HCT116 (cell line): ENCODE data around the gene HAPLN2. TPM values are rescaled to one million over a fixed set of nuclear protein-coding genes. Genes with fewer than 3 reads are reported as not detected.

Source experiments
- ATAC-seq: fragments of 200-7000 bp; cut with Tn5 transposase; 2 replicates; pipeline ENCODE4 v1.9.1; 2020; ENCODE audit warnings: mild to moderate bottlenecking, moderate library complexity
- BruUV-seq: library from RNA; stranded (reverse); fragments of 400-500 nt; replicated peaks from 2 replicates; lab custom pipeline; 2021; lab: Mats Ljungman, UMichigan
- CTCF ChIA-PET: fragments of 300-600 bp; sonication (Branson Sonifier 250); formaldehyde crosslinking; loops from one replicate; lab custom pipeline; 2021; ENCODE audit warnings: antibody characterized with exemption; lab: Charles Lee
- POLR2A ChIA-PET: fragments of 300-600, 350-600 bp; sonication (Branson Sonifier 250); formaldehyde crosslinking; loops from one replicate; lab custom pipeline; 2021; ENCODE audit warnings: antibody characterized with exemption; lab: Charles Lee
- RAD21 ChIA-PET, 2 experiments: fragments of 300-600 bp; sonication (Branson Sonifier 250); formaldehyde crosslinking; loops; one replicate each; lab custom pipeline; 2023; ENCODE audit warnings: low total read pairs in 2 of 2; ENCODE audit not compliant: uncharacterized antibody in 2 of 2, unreplicated experiment in 2 of 2, low non-redundant PET in 1 of 2; lab: Charles Lee
- DNase-seq: peaks from one replicate; pipeline ENCODE4 v3.0.0-alpha.2; 2010; ENCODE audit warnings: low read depth, low spot score
- H2AFZ ChIP-seq: fragments of 200-600 bp; shearing (Covaris generic), sonication (generic); 2 replicates; pipeline ENCODE4 v1.6.1; 2017; ENCODE audit warnings: low read depth, mixed run types, mixed read lengths, antibody characterized with exemption, low read length; ENCODE audit not compliant: poor library complexity, severe bottlenecking
- H3K27ac ChIP-seq: 2 replicates; pipeline ENCODE4 v1.5.1; 2012; ENCODE audit warnings: low read depth, low read length
- H3K27me3 ChIP-seq: fragments of 200-600 bp; sonication (generic); 2 replicates; pipeline ENCODE4 v1.6.1; 2016; ENCODE audit warnings: mixed run types, low read length, mixed read lengths; ENCODE audit not compliant: insufficient read depth
- H3K36me3 ChIP-seq, 2 experiments: fragments of 200-500 bp in 1 of 2; fragments of 200-600 bp in 1 of 2; sonication (Bioruptor generic) in 1 of 2; sonication (generic) in 1 of 2; 2 replicates each; pipeline versions ENCODE4 v1.5.1 to v1.6.1; 2014 to 2016; ENCODE audit warnings: low read length in 2 of 2, inconsistent platforms in 1 of 2, mixed read lengths in 1 of 2, mixed run types in 1 of 2; ENCODE audit not compliant: insufficient read depth in 2 of 2, control insufficient read depth in 1 of 2
- H3K4me1 ChIP-seq, 2 experiments: fragments of 200-600 bp in 1 of 2; sonication (generic) in 1 of 2; 2 replicates each; pipeline versions ENCODE4 v1.5.1 to v1.6.1; 2012 to 2017; ENCODE audit warnings: low read length in 2 of 2, inconsistent platforms in 1 of 2, mild to moderate bottlenecking in 1 of 2, mixed read lengths in 1 of 2, mixed run types in 1 of 2, moderate library complexity in 1 of 2; ENCODE audit not compliant: insufficient read depth in 2 of 2, control insufficient read depth in 1 of 2
- H3K4me2 ChIP-seq: fragments of 200-600 bp; sonication (generic); 2 replicates; pipeline ENCODE4 v1.6.1; 2017; ENCODE audit warnings: mixed run types, low read length, mixed read lengths
- H3K4me3 ChIP-seq, 2 experiments: fragments of 200-600 bp in 1 of 2; sonication (generic) in 1 of 2; replicated peaks in 1 of 2; 2 replicates each; pipeline ENCODE4 v1.5.1; 2011 to 2016; ENCODE audit warnings: low read length in 2 of 2, control low read depth in 1 of 2, low read depth in 1 of 2, mild to moderate bottlenecking in 1 of 2, mixed read lengths in 1 of 2, mixed run types in 1 of 2
- H3K79me2 ChIP-seq: fragments of 200-600 bp; sonication (generic); 2 replicates; pipeline ENCODE4 v1.6.1; 2017; ENCODE audit warnings: mild to moderate bottlenecking, mixed run types, low read length, moderate library complexity, mixed read lengths; ENCODE audit not compliant: insufficient read depth
- H3K9ac ChIP-seq: fragments of 200-600 bp; sonication (generic); 2 replicates; pipeline ENCODE4 v1.6.1; 2016; ENCODE audit warnings: low read length, mixed read lengths
- H3K9me2 ChIP-seq: fragments of 200-600 bp; sonication (generic), shearing (Covaris generic); 2 replicates; pipeline ENCODE4 v1.6.1; 2017; ENCODE audit warnings: mixed run types, mild to moderate bottlenecking, moderate library complexity; ENCODE audit not compliant: insufficient read depth
- H3K9me3 ChIP-seq, 2 experiments: fragments of 200-500 bp in 1 of 2; fragments of 200-600 bp in 1 of 2; sonication (Bioruptor generic) in 1 of 2; sonication (generic) in 1 of 2; 2 replicates each; pipeline ENCODE4 v1.6.1; 2014 to 2017; ENCODE audit warnings: low read length in 2 of 2, mixed read lengths in 2 of 2, inconsistent platforms in 1 of 2, low read depth in 1 of 2, mild to moderate bottlenecking in 1 of 2, mixed run types in 1 of 2, moderate library complexity in 1 of 2; ENCODE audit not compliant: control insufficient read depth in 1 of 2, insufficient read depth in 1 of 2
- H4K20me1 ChIP-seq: fragments of 200-600 bp; sonication (generic), shearing (Covaris generic); 2 replicates; pipeline ENCODE4 v1.6.1; 2017; ENCODE audit warnings: mixed run types, mild to moderate bottlenecking, moderate library complexity; ENCODE audit not compliant: insufficient read depth
- ATF3 ChIP-seq: IDR thresholded peaks from 2 replicates; pipeline ENCODE4 v1.6.1; 2012
- CBX3 ChIP-seq: IDR thresholded peaks from 2 replicates; pipeline ENCODE4 v1.6.1; 2012; ENCODE audit warnings: low read depth
- CEBPB ChIP-seq: IDR thresholded peaks from 2 replicates; pipeline ENCODE4 v1.6.1; 2012; ENCODE audit warnings: low read depth
- EGR1 ChIP-seq: IDR thresholded peaks from 2 replicates; pipeline ENCODE4 v1.6.1; 2012; ENCODE audit warnings: low read depth
- ELF1 ChIP-seq: IDR thresholded peaks from 2 replicates; pipeline ENCODE4 v1.6.1; 2012; ENCODE audit warnings: low read depth, borderline replicate concordance
- EZH2 ChIP-seq: fragments of 200-600 bp; sonication (generic); IDR thresholded peaks from 2 replicates; pipeline ENCODE4 v1.6.1; 2017; ENCODE audit warnings: antibody characterized with exemption, mixed run types
- EZH2phosphoT487 ChIP-seq: fragments of 200-600 bp; IDR thresholded peaks from 2 replicates; pipeline ENCODE4 v1.6.1; 2018; ENCODE audit warnings: antibody characterized with exemption, borderline replicate concordance
- FOSL1 ChIP-seq: IDR thresholded peaks from 2 replicates; pipeline ENCODE4 v1.6.1; 2012; ENCODE audit warnings: low read depth
- JUND ChIP-seq: IDR thresholded peaks from 2 replicates; pipeline ENCODE4 v1.6.1; 2012
- POLR2AphosphoS5 ChIP-seq: IDR thresholded peaks from 2 replicates; pipeline ENCODE4 v1.6.1; 2011; ENCODE audit warnings: mild to moderate bottlenecking, low read depth, low read length, moderate library complexity
- RAD21 ChIP-seq: IDR thresholded peaks from 2 replicates; pipeline ENCODE4 v1.6.1; 2012; ENCODE audit warnings: low read depth, mild to moderate bottlenecking
- SIN3A ChIP-seq: IDR thresholded peaks from 2 replicates; pipeline ENCODE4 v1.6.1; 2012; ENCODE audit warnings: low read depth
- SP1 ChIP-seq: IDR thresholded peaks from 2 replicates; pipeline ENCODE4 v1.6.1; 2012; ENCODE audit warnings: low read depth
- SRF ChIP-seq: IDR thresholded peaks from 2 replicates; pipeline ENCODE4 v1.6.1; 2012; ENCODE audit warnings: low read depth
- YY1 ChIP-seq: IDR thresholded peaks from 2 replicates; pipeline ENCODE4 v1.6.1; 2011; ENCODE audit warnings: low read length, low read depth, moderate library complexity, mild to moderate bottlenecking; ENCODE audit not compliant: insufficient replicate concordance; ENCODE audit errors: extremely low read depth
- ZBTB33 ChIP-seq: IDR thresholded peaks from 2 replicates; pipeline ENCODE4 v1.6.1; 2011; ENCODE audit warnings: mild to moderate bottlenecking, low read length, moderate library complexity; ENCODE audit not compliant: insufficient replicate concordance; ENCODE audit errors: extremely low read depth
- ZFX ChIP-seq: fragments of 450-650 bp; IDR thresholded peaks from 2 replicates; pipeline ENCODE4 v1.6.1; 2017
- ZNF274 ChIP-seq: fragments of 200-500 bp; sonication (Bioruptor generic); IDR thresholded peaks from 2 replicates; pipeline ENCODE4 v1.6.1; 2014; ENCODE audit warnings: mild to moderate bottlenecking, low read depth, low read length, inconsistent platforms
- intact Hi-C: fragments of 100-400 bp; cut with micrococcal nuclease; formaldehyde crosslinking; loops from 2 replicates; pipeline ENCODE4 v1.10.0; 2022
- total RNA-seq: library from RNA; stranded (reverse); gene quantifications from one replicate; pipeline ENCODE4 v1.2.1, GENCODE V29; 2021; ENCODE audit not compliant: unreplicated experiment
- TF ChIP-seq, protein P1 (sequence below): IDR thresholded peaks from 2 replicates; pipeline ENCODE4 v1.6.1; 2012; ENCODE audit warnings: low read depth

Gene HAPLN2
- total RNA-seq, 1 experiment from 2014 or later, result 0.54 TPM

DNA sequence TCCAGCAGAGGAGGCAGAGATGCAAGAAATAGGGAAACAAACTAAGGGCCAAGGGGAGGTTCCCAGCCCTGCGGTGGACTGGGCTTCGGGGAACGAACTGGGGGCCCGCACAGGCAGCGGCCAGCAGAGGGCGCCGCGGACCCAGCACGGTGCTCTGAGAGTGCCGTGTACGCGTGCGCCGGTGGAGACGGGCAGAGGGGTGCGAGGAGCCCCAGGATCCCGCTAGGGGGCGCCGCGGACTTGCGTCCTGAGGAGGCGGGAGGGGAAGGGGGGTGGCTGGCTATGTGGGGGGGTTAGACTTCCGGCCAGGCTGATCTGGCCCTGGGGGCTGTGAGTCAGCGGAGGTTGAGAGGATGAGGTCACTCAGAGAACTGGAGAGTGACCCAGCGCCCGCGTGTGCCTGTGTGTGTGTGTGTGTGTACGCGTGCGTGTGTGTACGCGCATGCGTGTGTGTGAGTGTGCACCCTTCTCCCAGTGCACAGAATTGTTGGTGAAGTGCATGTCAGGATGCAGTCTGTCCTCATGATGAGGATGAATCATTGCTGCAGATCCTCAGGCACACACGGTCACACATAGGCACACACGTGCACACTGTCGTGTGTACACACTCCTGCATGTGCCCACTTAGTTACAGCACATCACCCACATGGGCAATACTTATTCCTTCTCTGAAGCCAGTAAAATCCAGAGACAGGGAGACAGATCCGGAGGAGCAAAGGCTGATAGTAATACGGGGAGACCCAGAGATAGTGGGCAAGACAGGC, 41.0 kb downstream of the HAPLN2 start (continued):
- TF ChIP-seq ZNF274 (no peak), ELF1 (no peak), JUND (no peak), FOSL1 (no peak), SRF (no peak), ZFX (no peak)

DNA sequence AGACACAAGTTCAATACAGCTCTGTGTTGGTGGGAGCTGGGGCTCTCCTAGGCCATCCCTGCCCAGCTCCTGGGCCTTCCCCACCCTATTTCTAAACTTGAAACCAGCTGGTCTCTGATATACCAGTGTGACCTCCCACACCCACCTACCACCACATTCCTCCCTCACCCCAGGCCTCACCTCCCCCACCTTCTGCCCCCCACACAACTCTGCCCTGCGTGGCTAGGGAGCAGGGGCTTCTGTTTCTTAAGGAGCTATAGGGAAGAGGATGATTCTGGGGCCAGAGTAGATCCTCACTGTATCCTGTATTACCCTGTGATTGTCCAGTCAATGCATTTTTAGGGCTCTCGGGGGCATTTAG, 41.5 kb downstream of the HAPLN2 start:
- ChIA-PET POLR2A (interaction anchor here (0.6 to 3.4 kb wide), 21 partner anchors 9 to 211 kb away, joined by 3 to 33 read pairs (median 4); partner anchors contain the start of genes BCAN, CRABP2, ISG20L2 and METTL25B), RAD21 (interaction anchor here in 1 of 2 experiments (0.8 kb wide), 2 partner anchors 18 to 29 kb away, joined by 3 read pairs; no protein-coding TSS in a partner anchor), CTCF (interaction anchor here (0.7 to 4.2 kb wide), 8 partner anchors 16 to 199 kb away, joined by 3 to 28 read pairs (median 16); partner anchors contain the start of genes CRABP2 and NES)
- no peak for TF ChIP-seq SIN3A
- TF ChIP-seq SP1, result no peak
- no peak for TF ChIP-seq EZH2phosphoT487
- no peak for TF ChIP-seq ZNF274
- no peak for TF ChIP-seq CEBPB
- no peak for TF ChIP-seq CBX3
- TF ChIP-seq FOSL1, result no peak
- TF ChIP-seq, protein P1, sequence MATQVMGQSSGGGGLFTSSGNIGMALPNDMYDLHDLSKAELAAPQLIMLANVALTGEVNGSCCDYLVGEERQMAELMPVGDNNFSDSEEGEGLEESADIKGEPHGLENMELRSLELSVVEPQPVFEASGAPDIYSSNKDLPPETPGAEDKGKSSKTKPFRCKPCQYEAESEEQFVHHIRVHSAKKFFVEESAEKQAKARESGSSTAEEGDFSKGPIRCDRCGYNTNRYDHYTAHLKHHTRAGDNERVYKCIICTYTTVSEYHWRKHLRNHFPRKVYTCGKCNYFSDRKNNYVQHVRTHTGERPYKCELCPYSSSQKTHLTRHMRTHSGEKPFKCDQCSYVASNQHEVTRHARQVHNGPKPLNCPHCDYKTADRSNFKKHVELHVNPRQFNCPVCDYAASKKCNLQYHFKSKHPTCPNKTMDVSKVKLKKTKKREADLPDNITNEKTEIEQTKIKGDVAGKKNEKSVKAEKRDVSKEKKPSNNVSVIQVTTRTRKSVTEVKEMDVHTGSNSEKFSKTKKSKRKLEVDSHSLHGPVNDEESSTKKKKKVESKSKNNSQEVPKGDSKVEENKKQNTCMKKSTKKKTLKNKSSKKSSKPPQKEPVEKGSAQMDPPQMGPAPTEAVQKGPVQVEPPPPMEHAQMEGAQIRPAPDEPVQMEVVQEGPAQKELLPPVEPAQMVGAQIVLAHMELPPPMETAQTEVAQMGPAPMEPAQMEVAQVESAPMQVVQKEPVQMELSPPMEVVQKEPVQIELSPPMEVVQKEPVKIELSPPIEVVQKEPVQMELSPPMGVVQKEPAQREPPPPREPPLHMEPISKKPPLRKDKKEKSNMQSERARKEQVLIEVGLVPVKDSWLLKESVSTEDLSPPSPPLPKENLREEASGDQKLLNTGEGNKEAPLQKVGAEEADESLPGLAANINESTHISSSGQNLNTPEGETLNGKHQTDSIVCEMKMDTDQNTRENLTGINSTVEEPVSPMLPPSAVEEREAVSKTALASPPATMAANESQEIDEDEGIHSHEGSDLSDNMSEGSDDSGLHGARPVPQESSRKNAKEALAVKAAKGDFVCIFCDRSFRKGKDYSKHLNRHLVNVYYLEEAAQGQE, result no peak
- no peak for TF ChIP-seq ZFX
- no peak for TF ChIP-seq EZH2
- TF ChIP-seq ELF1, result no peak
- no peak for TF ChIP-seq EGR1
- no peak for TF ChIP-seq YY1
- TF ChIP-seq ATF3, result no peak
- no peak for TF ChIP-seq JUND
- TF ChIP-seq SRF, result no peak
- no peak for TF ChIP-seq POLR2AphosphoS5
- TF ChIP-seq ZBTB33, result no peak
- TF ChIP-seq RAD21, result no peak
- H3K4me2 ChIP-seq, result peak overlapping the region; percentile 94
- H3K36me3 ChIP-seq, result peaks cover 2 to 12% of the 10 kb centered on the region in 2 experiments; a peak in 1 of 4 replicates
- peak overlapping the region; percentile 99 for H3K27ac ChIP-seq
- no peaks in the 10 kb centered on the region for H3K27me3 ChIP-seq
- peaks cover 55% of the 10 kb centered on the region for H3K79me2 ChIP-seq
- DNase-seq (no peak), ATAC-seq (peak; percentile 12)
- no peaks in the 10 kb centered on the region for H3K9me2 ChIP-seq
- TSS peak; percentile 88 for BruUV-seq
- H3K4me1 ChIP-seq, result peaks cover 51 to 79% of the 10 kb centered on the region in 2 experiments
- no peak overlapping the region for H2AFZ ChIP-seq
- intact Hi-C loops, result loop anchor here (1.0 kb wide), 3 partner anchors 18 to 65 kb away; partner anchors contain the start of gene CRABP2
- peak overlapping the region; percentile 87 for H3K9ac ChIP-seq
- peaks cover 5% of the 10 kb centered on the region; the same call in 1 of the 2 replicates for H4K20me1 ChIP-seq
- no peaks in the 10 kb centered on the region for H3K9me3 ChIP-seq
- H3K4me3 ChIP-seq, result peak overlapping the region; percentile 65 to 90
